Colonic mucosa (tissue), 4 donors: ENCODE results near the gene BMP7. TPM values are rescaled to one million over a fixed set of nuclear protein-coding genes. Genes with fewer than 3 reads are reported as not detected.

Experiments
- DNase-seq: peaks from one replicate; pipeline ENCODE4 v3.0.0-alpha.2; 2020
- H3K27ac ChIP-seq: fragments of 200-600 bp; one replicate; pipeline ENCODE4 v1.8.0; 2021
- H3K27me3 ChIP-seq: fragments of 200-600 bp; one replicate; pipeline ENCODE4 v1.8.0; 2021
- H3K36me3 ChIP-seq: fragments of 200-600 bp; one replicate; pipeline ENCODE4 v1.8.0; 2021
- H3K4me1 ChIP-seq: fragments of 200-600 bp; one replicate; pipeline ENCODE4 v1.8.0; 2021; ENCODE audit warnings: mild to moderate bottlenecking
- H3K4me3 ChIP-seq: fragments of 200-600 bp; one replicate; pipeline ENCODE4 v1.8.0; 2021
- H3K9ac ChIP-seq, 2 donors: one replicate each; pipeline ENCODE4 v1.7.0; 2013; ENCODE audit warnings: control low read depth in 2 of 2, low read depth in 2 of 2, low read length in 2 of 2
- H3K9me3 ChIP-seq: fragments of 200-600 bp; one replicate; pipeline ENCODE4 v1.8.0; 2021
- intact Hi-C: fragments of 100-400 bp; cut with DNase I; formaldehyde crosslinking; loops from one replicate; pipeline ENCODE4 v1.14.1; 2022
- total RNA-seq, 2 donors: library from RNA; stranded (reverse); fragmentation: NEBNext Ultra II Directional in 1 of 2; extraction: Animal tissue kit (Norgen Biotek cat#: 25700) in 1 of 2; gene quantifications; one replicate each; pipeline ENCODE4 v1.2.1, GENCODE V29; 2021
- TF ChIP-seq, protein P1 (sequence below): fragments of 200-600 bp; IDR thresholded peaks from one replicate; pipeline ENCODE4 v1.8.0; 2022; ENCODE audit warnings: antibody characterized with exemption, mild to moderate bottlenecking
- donor health status: healthy.
- donor health status: DM: no; HTN: no; CAD: no.
- donor health status: DM: no; HTN: no; CAD: no.

BMP7 gene
- total RNA-seq, 2 donors from 2014 or later = 1.3 to 3.2 TPM

DNA sequence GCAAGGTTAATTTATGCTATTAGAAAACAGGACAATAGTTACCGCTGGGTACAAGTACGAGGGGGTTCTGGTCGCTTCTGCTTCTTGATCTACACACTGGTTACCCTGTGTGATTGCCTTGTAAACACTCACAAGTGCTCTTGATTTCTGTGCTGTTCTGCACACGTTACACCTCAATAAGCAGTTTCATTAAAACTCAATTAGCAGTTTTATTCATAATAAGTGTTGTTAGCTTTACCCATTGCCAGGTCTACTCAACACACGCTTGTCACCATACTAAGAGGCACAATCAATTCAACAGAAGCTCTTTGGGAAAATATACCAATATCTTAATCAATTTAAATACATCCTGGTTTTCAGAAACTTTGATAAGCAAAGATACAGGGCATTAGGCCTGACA, 20.4 kb downstream of the BMP7 start:
- DNase-seq = no peak
- Histone ChIP-seq H3K4me1 (no peaks in the 10 kb centered on the region), H3K27me3 (no peaks in the 10 kb centered on the region), H3K9ac (no peak overlapping the region), H3K4me3 (no peak overlapping the region), H3K27ac (no peak overlapping the region), H3K36me3 (no peaks in the 10 kb centered on the region), H3K9me3 (no peaks in the 10 kb centered on the region)
- TF ChIP-seq, protein P1, sequence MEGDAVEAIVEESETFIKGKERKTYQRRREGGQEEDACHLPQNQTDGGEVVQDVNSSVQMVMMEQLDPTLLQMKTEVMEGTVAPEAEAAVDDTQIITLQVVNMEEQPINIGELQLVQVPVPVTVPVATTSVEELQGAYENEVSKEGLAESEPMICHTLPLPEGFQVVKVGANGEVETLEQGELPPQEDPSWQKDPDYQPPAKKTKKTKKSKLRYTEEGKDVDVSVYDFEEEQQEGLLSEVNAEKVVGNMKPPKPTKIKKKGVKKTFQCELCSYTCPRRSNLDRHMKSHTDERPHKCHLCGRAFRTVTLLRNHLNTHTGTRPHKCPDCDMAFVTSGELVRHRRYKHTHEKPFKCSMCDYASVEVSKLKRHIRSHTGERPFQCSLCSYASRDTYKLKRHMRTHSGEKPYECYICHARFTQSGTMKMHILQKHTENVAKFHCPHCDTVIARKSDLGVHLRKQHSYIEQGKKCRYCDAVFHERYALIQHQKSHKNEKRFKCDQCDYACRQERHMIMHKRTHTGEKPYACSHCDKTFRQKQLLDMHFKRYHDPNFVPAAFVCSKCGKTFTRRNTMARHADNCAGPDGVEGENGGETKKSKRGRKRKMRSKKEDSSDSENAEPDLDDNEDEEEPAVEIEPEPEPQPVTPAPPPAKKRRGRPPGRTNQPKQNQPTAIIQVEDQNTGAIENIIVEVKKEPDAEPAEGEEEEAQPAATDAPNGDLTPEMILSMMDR = no peak
- intact Hi-C loops = no loop called here

DNA sequence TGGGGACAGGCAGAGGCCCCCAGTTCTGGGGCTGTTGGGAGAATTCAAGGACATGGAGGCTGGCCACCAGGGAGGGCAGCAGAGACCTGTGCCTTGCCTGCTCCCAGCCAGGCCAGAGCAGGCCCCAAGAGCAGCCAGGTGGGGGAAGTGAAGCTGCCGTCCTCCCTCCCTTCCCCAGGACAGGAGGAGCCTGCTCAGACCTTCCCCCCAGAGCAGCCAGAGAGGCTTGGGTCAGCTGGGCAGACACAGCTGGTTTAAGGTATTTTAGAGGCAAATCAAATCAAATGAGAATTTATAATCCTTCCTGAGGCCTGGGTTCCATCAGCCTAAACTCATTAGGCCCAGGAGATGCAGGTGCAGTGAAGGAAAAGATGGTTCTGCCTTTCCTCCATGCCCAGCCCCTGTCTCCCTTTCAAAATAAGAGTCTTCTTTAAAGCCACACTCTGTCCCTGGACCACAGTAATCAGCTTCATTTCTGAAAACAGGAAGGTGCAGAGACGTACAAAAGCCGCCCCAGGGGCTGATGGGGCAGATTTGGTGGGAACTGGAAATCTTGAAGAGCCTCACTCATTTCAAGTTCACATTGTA, 21.7 kb downstream of the BMP7 start:
- no peak for DNase-seq
- no peak overlapping the region for H3K9ac ChIP-seq
- H3K36me3 ChIP-seq = no peaks in the 10 kb centered on the region
- H3K4me1 ChIP-seq = no peaks in the 10 kb centered on the region
- no peaks in the 10 kb centered on the region for H3K27me3 ChIP-seq
- H3K4me3 ChIP-seq = no peak overlapping the region
- intact Hi-C loops = no loop called here
- no peak overlapping the region for H3K27ac ChIP-seq
- no peaks in the 10 kb centered on the region for H3K9me3 ChIP-seq
- TF ChIP-seq, protein P1 = no peak

DNA sequence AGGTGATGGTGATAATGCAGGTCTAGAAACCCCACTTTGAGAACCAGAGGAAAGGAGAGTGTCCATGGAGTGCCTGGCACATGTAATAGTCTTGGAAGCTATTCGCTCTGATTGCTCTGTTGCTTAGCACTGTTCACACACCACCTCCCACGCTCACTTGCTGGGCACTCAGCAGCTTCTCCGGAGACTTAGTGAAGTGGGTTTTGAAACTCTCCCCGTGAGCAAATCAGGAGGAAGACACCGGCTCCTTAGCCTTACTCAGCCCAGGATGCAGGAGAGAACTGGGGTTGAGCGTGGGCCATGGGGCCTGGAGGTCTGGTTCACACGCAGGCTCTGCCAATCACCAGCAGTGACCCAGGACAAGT, 22.2 kb downstream of the BMP7 start:
- Histone ChIP-seq H3K27ac (no peak overlapping the region), H3K4me3 (no peak overlapping the region), H3K9ac (no peak overlapping the region), H3K27me3 (no peaks in the 10 kb centered on the region), H3K9me3 (no peaks in the 10 kb centered on the region), H3K36me3 (no peaks in the 10 kb centered on the region), H3K4me1 (no peaks in the 10 kb centered on the region)
- DNase-seq = no peak
- TF ChIP-seq, protein P1 = no peak
- intact Hi-C loops = no loop called here

DNA sequence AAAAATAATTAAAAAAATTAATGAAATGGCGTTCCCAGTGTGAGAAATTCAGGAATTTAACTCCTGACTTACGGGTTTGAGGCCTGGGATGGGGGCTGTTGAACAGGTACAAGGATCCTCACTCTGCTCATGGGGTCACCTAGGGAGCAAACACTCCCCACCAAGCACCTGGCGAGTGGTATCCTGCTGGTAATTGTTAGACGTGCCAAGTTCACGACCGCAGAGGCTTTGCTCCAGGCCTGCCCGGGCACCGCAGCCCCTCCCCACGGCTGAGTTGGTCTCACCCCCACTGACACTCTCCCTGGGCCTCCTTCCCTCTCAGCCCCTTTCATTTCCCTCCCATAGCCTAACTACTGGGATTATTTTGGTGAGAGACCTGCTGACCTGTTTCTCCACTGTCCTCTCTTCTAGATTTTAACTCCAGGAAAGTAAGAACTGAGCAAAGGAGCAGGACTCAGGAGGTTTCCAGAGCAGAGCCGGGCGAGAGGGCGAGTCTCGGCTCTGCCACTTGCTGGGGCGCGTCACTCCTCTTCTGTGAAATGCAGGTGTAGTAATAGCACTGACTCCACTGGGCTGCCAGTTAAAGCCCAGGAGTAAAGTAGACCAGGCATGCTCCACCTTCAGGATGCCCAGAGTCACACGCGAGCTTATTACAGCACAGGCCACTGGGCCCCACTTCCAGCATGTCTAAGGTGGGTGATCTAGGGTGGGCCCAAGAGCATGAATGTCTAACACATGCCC, 22.8 kb downstream of the BMP7 start:
- H3K4me1 ChIP-seq = no peaks in the 10 kb centered on the region
- H3K9me3 ChIP-seq = no peaks in the 10 kb centered on the region
- intact Hi-C loops = no loop called here
- no peak overlapping the region for H3K27ac ChIP-seq
- no peaks in the 10 kb centered on the region for H3K27me3 ChIP-seq
- H3K9ac ChIP-seq = no peak overlapping the region
- no peak overlapping the region for H3K4me3 ChIP-seq
- no peaks in the 10 kb centered on the region for H3K36me3 ChIP-seq
- TF ChIP-seq, protein P1 = no peak
- no peak for DNase-seq

DNA sequence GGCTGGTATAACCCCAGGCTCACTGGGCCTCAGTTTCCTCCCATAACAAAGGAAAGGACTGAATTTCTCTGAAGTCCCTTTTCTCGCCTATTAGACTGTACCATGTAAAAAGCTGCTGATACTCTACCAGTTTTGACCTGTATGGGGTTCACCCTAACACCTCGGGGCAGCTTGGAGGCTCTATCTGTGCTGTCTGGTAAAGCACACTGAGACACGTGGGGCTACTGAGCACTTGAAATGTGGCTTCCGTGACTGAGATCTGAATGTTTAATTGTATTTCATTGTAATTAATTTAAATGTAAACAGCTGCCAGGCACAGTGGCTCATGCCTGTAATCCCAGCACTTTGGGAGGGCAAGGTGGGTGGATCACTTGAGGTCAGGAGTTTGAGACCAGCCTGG, 24.0 kb downstream of the BMP7 start:
- intact Hi-C loops = no loop called here
- Histone ChIP-seq H3K4me1 (no peaks in the 10 kb centered on the region), H3K4me3 (no peak overlapping the region), H3K9me3 (no peaks in the 10 kb centered on the region), H3K27me3 (no peaks in the 10 kb centered on the region), H3K9ac (no peak overlapping the region), H3K36me3 (no peaks in the 10 kb centered on the region), H3K27ac (no peak overlapping the region)
- TF ChIP-seq, protein P1 = no peak
- no peak for DNase-seq
